Keratinocyte (primary cell): ENCODE results near the gene ANO3. TPM values are rescaled to one million over a fixed set of nuclear protein-coding genes. Genes with fewer than 3 reads are reported as not detected.

ENCODE experiments used
- DNase-seq: peaks from one replicate; pipeline ENCODE4 v3.0.0-alpha.2; 2011; ENCODE audit warnings: low read depth, missing footprints, low spot score
- FAIRE-seq: peaks from 2 replicates; lab custom pipeline; 2011; peaks lifted over from hg19 to GRCh38; lab: Jason Lieb, UNC
- H2AFZ ChIP-seq: 2 replicates; pipeline ENCODE4 v1.6.0; 2012; ENCODE audit warnings: low read length, control low read depth, inconsistent platforms; ENCODE audit not compliant: control insufficient read depth
- H3K27ac ChIP-seq: 2 replicates; pipeline ENCODE4 v1.5.1; 2011; ENCODE audit warnings: low read length; ENCODE audit not compliant: control insufficient read depth, insufficient read depth
- H3K27me3 ChIP-seq: 3 replicates; pipeline ENCODE4 v1.6.0; 2011; ENCODE audit warnings: low read length; ENCODE audit not compliant: control insufficient read depth, insufficient read depth; ENCODE audit errors: extremely low read depth
- H3K36me3 ChIP-seq, 2 experiments: 2 replicates in 1 of 2; 3 replicates in 1 of 2; pipeline ENCODE4 v1.5.1; 2011; ENCODE audit warnings: low read length in 2 of 2, mild to moderate bottlenecking in 1 of 2; ENCODE audit not compliant: control insufficient read depth in 2 of 2, insufficient read depth in 2 of 2; ENCODE audit errors: extremely low read depth in 1 of 2
- H3K4me1 ChIP-seq: 3 replicates; pipeline ENCODE4 v1.5.1; 2011; ENCODE audit warnings: low read length; ENCODE audit not compliant: control insufficient read depth, insufficient read depth; ENCODE audit errors: extremely low read depth
- H3K4me2 ChIP-seq: 3 replicates; pipeline ENCODE4 v1.6.0; 2011; ENCODE audit warnings: low read depth, low read length; ENCODE audit not compliant: control insufficient read depth, insufficient read depth; ENCODE audit errors: extremely low read depth
- H3K4me3 ChIP-seq, 3 experiments: fragments of 200-600 bp in 1 of 3; sonication (generic) in 1 of 3; 2 replicates in 2 of 3; 3 replicates in 1 of 3; pipeline ENCODE4 v1.5.1; 2011 to 2016; ENCODE audit warnings: low read length in 3 of 3, mild to moderate bottlenecking in 3 of 3, control low read depth in 2 of 3, inconsistent platforms in 1 of 3, low read depth in 1 of 3, mixed read lengths in 1 of 3, mixed run types in 1 of 3, moderate library complexity in 1 of 3; ENCODE audit not compliant: control insufficient read depth in 2 of 3, insufficient read depth in 2 of 3; ENCODE audit errors: extremely low read depth in 1 of 3
- H3K79me2 ChIP-seq: 2 replicates; pipeline ENCODE4 v1.6.0; 2012; ENCODE audit warnings: low read length; ENCODE audit not compliant: control insufficient read depth, insufficient read depth
- H3K9ac ChIP-seq: 3 replicates; pipeline ENCODE4 v1.6.0; 2011; ENCODE audit warnings: low read length; ENCODE audit not compliant: control insufficient read depth, insufficient read depth; ENCODE audit errors: extremely low read depth
- H3K9me1 ChIP-seq: 3 replicates; pipeline ENCODE4 v1.6.0; 2011; ENCODE audit warnings: low read length; ENCODE audit not compliant: control insufficient read depth, insufficient read depth; ENCODE audit errors: extremely low read depth
- H3K9me3 ChIP-seq: 2 replicates; pipeline ENCODE4 v1.5.1; 2012; ENCODE audit warnings: low read depth, low read length; ENCODE audit not compliant: control insufficient read depth
- H4K20me1 ChIP-seq: 3 replicates; pipeline ENCODE4 v1.6.0; 2011; ENCODE audit warnings: low read length; ENCODE audit not compliant: control insufficient read depth, insufficient read depth; ENCODE audit errors: extremely low read depth
- EZH2 ChIP-seq: IDR thresholded peaks from one replicate; pipeline ENCODE4 v1.6.1; 2012; ENCODE audit warnings: inconsistent platforms, mild to moderate bottlenecking, low read length, moderate library complexity
- dilution Hi-C: fragments of 300-500 bp; cut with MboI; formaldehyde crosslinking; loops from one replicate; pipeline ENCODE4 v1.7.0; 2020; ENCODE audit warnings: low sequenced_read_pairs; ENCODE audit not compliant: extremely low pct_ligation_motif_present
- polyA plus RNA-seq, 5 experiments: library from polyadenylated mRNA; depleted of rRNA in 3 of 5; stranded (reverse) in 3 of 5; stranded (forward) in 1 of 5; unstranded in 1 of 5; fragments of >200 nt; gene quantifications; 1 replicate in 1 of 5; 2 replicates in 3 of 5; 3 replicates in 1 of 5; pipeline versions ENCODE4 v1.2.1 to v1.2.3, GENCODE V29; 2011 to 2012; ENCODE audit warnings: missing spikeins in 2 of 5, low read depth in 1 of 5, low replicate concordance in 1 of 5
- TF ChIP-seq, protein P1 (sequence below), 3 experiments: IDR thresholded peaks in 1 of 3; conservative IDR thresholded peaks in 1 of 3; optimal IDR thresholded peaks in 1 of 3; 2 replicates in 2 of 3; 3 replicates in 1 of 3; pipeline versions ENCODE3 to v1.5.1; 2011; ENCODE audit warnings: low read length in 3 of 3, mild to moderate bottlenecking in 3 of 3, moderate library complexity in 2 of 3, control low read depth in 1 of 3, inconsistent platforms in 1 of 3; ENCODE audit not compliant: insufficient read depth in 2 of 3; ENCODE audit errors: extremely low read depth in 1 of 3

ANO3 gene
- polyA plus RNA-seq, 1 donor (not counting 4 experiments of a cell fraction or from before 2014, with no cell fraction given), result 0.01 TPM

DNA sequence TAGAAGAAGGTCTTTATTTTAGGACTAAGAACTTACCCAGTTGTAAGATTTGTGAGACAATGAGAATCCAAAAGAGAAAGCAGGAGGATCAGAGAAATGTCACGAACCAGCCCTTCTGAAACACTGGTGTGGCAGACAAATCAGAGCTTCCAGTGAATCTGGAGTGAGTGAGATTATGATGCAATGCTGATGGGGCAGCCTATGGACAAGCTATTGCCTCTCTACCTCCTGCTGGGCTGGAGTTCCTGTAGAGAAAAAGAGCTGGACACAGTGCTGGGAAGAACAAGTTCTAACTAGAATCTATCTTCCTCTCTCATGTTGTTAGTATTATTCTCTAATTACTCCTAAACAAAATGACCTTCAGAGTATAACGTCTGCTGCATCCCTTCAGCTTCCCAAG is 12.0 kb upstream of the ANO3 start:
- H3K4me3 ChIP-seq, result no peak overlapping the region
- no peak for FAIRE-seq
- no peaks in the 10 kb centered on the region for H4K20me1 ChIP-seq
- DNase-seq, result no peak
- H3K9me1 ChIP-seq, result no peaks in the 10 kb centered on the region
- H3K27me3 ChIP-seq, result no peaks in the 10 kb centered on the region
- no peak overlapping the region for H3K4me2 ChIP-seq
- TF ChIP-seq EZH2, result no peak
- TF ChIP-seq, protein P1, sequence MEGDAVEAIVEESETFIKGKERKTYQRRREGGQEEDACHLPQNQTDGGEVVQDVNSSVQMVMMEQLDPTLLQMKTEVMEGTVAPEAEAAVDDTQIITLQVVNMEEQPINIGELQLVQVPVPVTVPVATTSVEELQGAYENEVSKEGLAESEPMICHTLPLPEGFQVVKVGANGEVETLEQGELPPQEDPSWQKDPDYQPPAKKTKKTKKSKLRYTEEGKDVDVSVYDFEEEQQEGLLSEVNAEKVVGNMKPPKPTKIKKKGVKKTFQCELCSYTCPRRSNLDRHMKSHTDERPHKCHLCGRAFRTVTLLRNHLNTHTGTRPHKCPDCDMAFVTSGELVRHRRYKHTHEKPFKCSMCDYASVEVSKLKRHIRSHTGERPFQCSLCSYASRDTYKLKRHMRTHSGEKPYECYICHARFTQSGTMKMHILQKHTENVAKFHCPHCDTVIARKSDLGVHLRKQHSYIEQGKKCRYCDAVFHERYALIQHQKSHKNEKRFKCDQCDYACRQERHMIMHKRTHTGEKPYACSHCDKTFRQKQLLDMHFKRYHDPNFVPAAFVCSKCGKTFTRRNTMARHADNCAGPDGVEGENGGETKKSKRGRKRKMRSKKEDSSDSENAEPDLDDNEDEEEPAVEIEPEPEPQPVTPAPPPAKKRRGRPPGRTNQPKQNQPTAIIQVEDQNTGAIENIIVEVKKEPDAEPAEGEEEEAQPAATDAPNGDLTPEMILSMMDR (optimal IDR thresholded peaks at IDR 0.05 in 1 of 3, IDR thresholded peaks at IDR 0.05 in 1 of 3, conservative IDR thresholded peaks at IDR 0.05 in 1 of 3; ENCODE audit: extremely low read depth in 1 of 3, insufficient read depth in 2 of 3, low read length in 3 of 3), result no peak
- H3K79me2 ChIP-seq, result no peaks in the 10 kb centered on the region
- no peak overlapping the region for H3K9ac ChIP-seq
- dilution Hi-C loops, result no loop called here
- H3K36me3 ChIP-seq, result no peaks in the 10 kb centered on the region
- H3K4me1 ChIP-seq, result no peaks in the 10 kb centered on the region
- no peaks in the 10 kb centered on the region for H3K9me3 ChIP-seq
- H3K27ac ChIP-seq, result no peak overlapping the region
- no peak overlapping the region for H2AFZ ChIP-seq

DNA sequence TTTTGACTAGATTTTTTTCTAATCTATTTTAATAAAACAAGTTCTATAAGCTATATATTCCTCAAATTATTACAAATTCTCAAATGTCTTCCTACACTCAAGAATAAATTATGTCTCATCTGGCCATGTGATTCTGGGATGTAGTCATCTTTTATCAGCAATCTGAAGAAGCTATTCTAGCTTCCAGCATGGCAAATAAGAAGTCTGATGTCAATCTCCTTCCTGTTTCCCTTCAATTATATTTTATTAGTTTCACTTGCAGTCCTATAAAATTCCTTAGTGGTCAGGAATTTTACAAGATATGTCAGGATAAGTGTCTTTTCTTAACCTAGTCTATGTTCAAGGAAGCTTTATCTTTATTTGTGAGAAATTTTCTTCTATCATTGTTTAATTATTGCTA is 10.4 kb upstream of the ANO3 start:
- no peaks in the 10 kb centered on the region for H3K27me3 ChIP-seq
- no peak for DNase-seq
- dilution Hi-C loops, result no loop called here
- H2AFZ ChIP-seq, result no peak overlapping the region
- no peaks in the 10 kb centered on the region for H3K9me3 ChIP-seq
- H4K20me1 ChIP-seq, result no peaks in the 10 kb centered on the region
- H3K4me1 ChIP-seq, result no peaks in the 10 kb centered on the region
- no peak overlapping the region for H3K9ac ChIP-seq
- no peak overlapping the region for H3K27ac ChIP-seq
- TF ChIP-seq, protein P1 (optimal IDR thresholded peaks at IDR 0.05 in 1 of 3, IDR thresholded peaks at IDR 0.05 in 1 of 3, conservative IDR thresholded peaks at IDR 0.05 in 1 of 3; ENCODE audit: extremely low read depth in 1 of 3, insufficient read depth in 2 of 3, low read length in 3 of 3), result no peak
- no peak for TF ChIP-seq EZH2
- H3K4me3 ChIP-seq, result no peak overlapping the region
- no peaks in the 10 kb centered on the region for H3K9me1 ChIP-seq
- no peak for FAIRE-seq
- H3K79me2 ChIP-seq, result no peaks in the 10 kb centered on the region
- no peak overlapping the region for H3K4me2 ChIP-seq
- H3K36me3 ChIP-seq, result no peaks in the 10 kb centered on the region
